ENCODE data around the gene ZNF735.

DNA sequence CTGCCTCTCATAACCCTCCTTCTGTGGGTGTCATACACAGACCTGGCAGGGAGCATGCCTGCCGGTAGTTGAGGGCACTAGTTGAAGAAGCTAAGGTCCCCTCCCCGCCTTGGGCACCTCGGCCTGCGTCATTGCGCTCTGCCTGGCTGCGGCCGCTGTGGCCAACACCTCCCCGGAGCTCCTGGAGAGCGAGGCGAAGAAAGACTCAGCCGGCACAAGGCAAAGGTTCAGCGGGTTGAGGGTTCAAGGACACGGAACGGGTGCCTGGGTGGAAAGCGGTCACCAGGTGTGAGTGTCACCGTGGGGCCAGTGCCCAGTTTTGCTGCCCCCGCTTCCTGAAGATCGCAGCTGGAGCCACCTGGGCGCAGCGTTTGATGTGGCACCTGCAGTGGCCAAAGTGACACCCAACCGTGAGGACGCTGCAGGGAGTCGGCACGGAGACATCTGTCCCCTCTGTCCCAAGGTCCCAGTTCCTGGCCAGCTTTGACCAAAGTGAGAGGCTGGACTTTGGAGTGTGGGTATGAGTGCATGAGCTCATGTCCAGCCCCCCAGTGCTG, 14.8 kb upstream of the ZNF735 start:
- no peak for TF ChIP-seq ZNF311 (CRISPR knock-in tag; IDR thresholded peaks at IDR 0.05)
- TF ChIP-seq ZFP1 (CRISPR knock-in tag; IDR thresholded peaks at IDR 0.05) = no peak
- no peak for TF ChIP-seq GABPB1 (CRISPR knock-in tag; IDR thresholded peaks at IDR 0.05)
- TF ChIP-seq SRSF9 (IDR thresholded peaks at IDR 0.05; ENCODE audit: borderline replicate concordance, low read depth, low read length) = no peak
- TF ChIP-seq POLR2A (conservative IDR thresholded peaks at IDR 0.05) = no peak
- TF ChIP-seq NR2C1 (IDR thresholded peaks at IDR 0.05) = no peak
- no peak for TF ChIP-seq NR2C1 (tag; IDR thresholded peaks at IDR 0.05)
- TF ChIP-seq FOXK2 (conservative IDR thresholded peaks at IDR 0.05 in 1 of 2, IDR thresholded peaks at IDR 0.05 in 1 of 2; ENCODE audit: low read depth in 2 of 2) = no peak
- no peak for TF ChIP-seq ZNF134 (CRISPR knock-in tag; conservative IDR thresholded peaks at IDR 0.05)
- no peak for TF ChIP-seq XRCC5 (IDR thresholded peaks at IDR 0.05; ENCODE audit: low read depth, low read length)
- TF ChIP-seq, protein P1, sequence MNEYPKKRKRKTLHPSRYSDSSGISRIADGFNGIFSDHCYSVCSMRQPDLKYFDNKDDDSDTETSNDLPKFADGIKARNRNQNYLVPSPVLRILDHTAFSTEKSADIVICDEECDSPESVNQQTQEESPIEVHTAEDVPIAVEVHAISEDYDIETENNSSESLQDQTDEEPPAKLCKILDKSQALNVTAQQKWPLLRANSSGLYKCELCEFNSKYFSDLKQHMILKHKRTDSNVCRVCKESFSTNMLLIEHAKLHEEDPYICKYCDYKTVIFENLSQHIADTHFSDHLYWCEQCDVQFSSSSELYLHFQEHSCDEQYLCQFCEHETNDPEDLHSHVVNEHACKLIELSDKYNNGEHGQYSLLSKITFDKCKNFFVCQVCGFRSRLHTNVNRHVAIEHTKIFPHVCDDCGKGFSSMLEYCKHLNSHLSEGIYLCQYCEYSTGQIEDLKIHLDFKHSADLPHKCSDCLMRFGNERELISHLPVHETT (CRISPR knock-in tag; conservative IDR thresholded peaks at IDR 0.05 in 1 of 2, IDR thresholded peaks at IDR 0.05 in 1 of 2) = no peak
